ENCODE measurements around the gene XAF1. TPM values are rescaled to one million over a fixed set of nuclear protein-coding genes. Genes with fewer than 3 reads are reported as not detected.
A peak's percentile ranks its signal among the peaks of the same experiment; 100 is the strongest.

The XAF1 gene
- total and polyA plus RNA-seq, 8 donors: 1.5 to 13.1 (median 8.1) TPM

GRCh38 chr17:6818938-6819337 lies 63.1 kb downstream of the XAF1 start:
- WGBS, 2 donors: 75 to 84% methylated on average over 3 of the region's 3 CpGs
- no peaks in the 10 kb centered on the region for H3K4me1 ChIP-seq
- H3K27ac ChIP-seq: no peak overlapping the region
- DNase-seq (no peak), FAIRE-seq (no peak), ATAC-seq (no peak)
- intact Hi-C loops (cut with DNase I): no loop called here
- no peak overlapping the region for H3K4me3 ChIP-seq
- H3K9me3 ChIP-seq: no peaks in the 10 kb centered on the region
- no peaks in the 10 kb centered on the region for H3K27me3 ChIP-seq
- H3K36me3 ChIP-seq: no peaks in the 10 kb centered on the region
- no peak for TF ChIP-seq CTCF (IDR thresholded peaks at IDR 0.05)

GRCh38 chr17:6823011-6823442 lies 67.2 kb downstream of the XAF1 start:
- H3K36me3 ChIP-seq: no peaks in the 10 kb centered on the region
- intact Hi-C loops (cut with DNase I): no loop called here
- no peaks in the 10 kb centered on the region for H3K4me1 ChIP-seq
- H3K4me3 ChIP-seq: no peak overlapping the region
- no peak overlapping the region for H3K27ac ChIP-seq
- no peak for TF ChIP-seq CTCF (IDR thresholded peaks at IDR 0.05)
- no peak for DNase-seq
- H3K27me3 ChIP-seq: no peaks in the 10 kb centered on the region
- H3K9me3 ChIP-seq: no peaks in the 10 kb centered on the region
- no peak for FAIRE-seq
- peak in 1 of 4 donors; percentile 12 for ATAC-seq

Other genes starting within 250 kb of the XAF1 start
- gene PITPNM3, start 199.5 kb upstream of the XAF1 start, total RNA-seq: 1 to 10 TPM in 5 of 6 donors, under 1 TPM in 1; 0.67 to 4.3 (median 2.5) TPM
- gene PITPNM3, start 199.5 kb upstream of the XAF1 start, polyA plus RNA-seq: 1 to 10 TPM; 1.7 to 5.1 TPM
- gene KIAA0753, start 115.3 kb upstream of the XAF1 start, total RNA-seq: 10 to 100 TPM in 1 of 6 donors, 1 to 10 TPM in 5; 4.6 to 10.6 (median 6.0) TPM
- 1 to 10 TPM; 4.4 to 6.4 TPM for gene KIAA0753, start 115.3 kb upstream of the XAF1 start, polyA plus RNA-seq
- gene TXNDC17, start 115.0 kb upstream of the XAF1 start, total RNA-seq: 10 to 100 TPM; 24.6 to 37.4 (median 31.5) TPM
- 10 to 100 TPM; 77.7 to 81.1 TPM for gene TXNDC17, start 115.0 kb upstream of the XAF1 start, polyA plus RNA-seq
- 1 to 10 TPM; 2.2 to 7.5 (median 5.6) TPM for gene MED31, start 104.4 kb upstream of the XAF1 start, total RNA-seq
- gene MED31, start 104.4 kb upstream of the XAF1 start, polyA plus RNA-seq: 10 to 100 TPM in 1 of 2 donors, 1 to 10 TPM in 1; 7.0 to 14.5 TPM
- 1 to 10 TPM in 5 of 6 donors, under 1 TPM in 1; 0.91 to 2.7 (median 2.2) TPM for gene C17orf100, start 104.3 kb upstream of the XAF1 start, total RNA-seq
- gene C17orf100, start 104.3 kb upstream of the XAF1 start, polyA plus RNA-seq: 1 to 10 TPM; 3.3 to 5.8 TPM
- gene SLC13A5, start 42.7 kb upstream of the XAF1 start, total RNA-seq: under 1 TPM in 2 of 6 donors, not detected in 4; 0.34 to 0.47 TPM
- gene SLC13A5, start 42.7 kb upstream of the XAF1 start, polyA plus RNA-seq: under 1 TPM; 0.15 to 0.16 TPM
- under 1 TPM in 1 of 6 donors, not detected in 5; 0.28 TPM for gene FBXO39, start 20.2 kb downstream of the XAF1 start, total RNA-seq
- under 1 TPM in 1 of 2 donors, not detected in 1; 0.21 TPM for gene FBXO39, start 20.2 kb downstream of the XAF1 start, polyA plus RNA-seq
- gene TEKT1, start 75.7 kb downstream of the XAF1 start, total RNA-seq: under 1 TPM in 1 of 6 donors, not detected in 5; 0.28 TPM
- under 1 TPM in 1 of 2 donors, not detected in 1; 0.07 TPM for gene TEKT1, start 75.7 kb downstream of the XAF1 start, polyA plus RNA-seq
- not detected for gene ALOX12, start 240.0 kb downstream of the XAF1 start, total RNA-seq
- gene ALOX12, start 240.0 kb downstream of the XAF1 start, polyA plus RNA-seq: not detected

Data from pancreas (tissue), 10 donors.